ENCODE measurements around the gene HLA-DRA. TPM values are rescaled to one million over a fixed set of nuclear protein-coding genes. Genes with fewer than 3 reads are reported as not detected.

HLA-DRA gene
- total RNA-seq, result 10 to 100 TPM in 1 of 8 experiments, under 1 TPM in 2, not detected in 5; 0.25 to 23.9 (median 0.40) TPM

DNA sequence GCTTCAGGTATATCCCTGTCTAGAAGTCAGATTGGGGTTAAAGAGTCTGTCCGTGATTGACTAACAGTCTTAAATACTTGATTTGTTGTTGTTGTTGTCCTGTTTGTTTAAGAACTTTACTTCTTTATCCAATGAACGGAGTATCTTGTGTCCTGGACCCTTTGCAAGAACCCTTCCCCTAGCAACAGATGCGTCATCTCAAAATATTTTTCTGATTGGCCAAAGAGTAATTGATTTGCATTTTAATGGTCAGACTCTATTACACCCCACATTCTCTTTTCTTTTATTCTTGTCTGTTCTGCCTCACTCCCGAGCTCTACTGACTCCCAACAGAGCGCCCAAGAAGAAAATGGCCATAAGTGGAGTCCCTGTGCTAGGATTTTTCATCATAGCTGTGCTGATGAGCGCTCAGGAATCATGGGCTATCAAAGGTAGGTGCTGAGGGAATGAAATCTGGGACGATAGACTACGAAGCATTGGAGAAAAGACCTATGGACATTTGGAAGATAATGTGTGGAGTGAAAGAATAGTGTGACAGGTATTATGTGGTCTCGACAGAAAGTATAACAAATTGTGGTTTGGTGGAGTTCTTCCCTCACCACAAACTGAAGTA is at the start of gene HLA-DRA:
Gene HLA-DRA, plus strand, starts transcription at position 286 of the 613 bp plus-strand sequence. Its CDS starts 64 bp downstream, at position 350.
- 10 to 83% (median 37%) methylated on average over 2 to 8 of the region's 9 CpGs for WGBS, 10 experiments
- no peaks in the 10 kb centered on the region for H3K4me1 ChIP-seq (replicated peaks in 1 of 2)
- in situ Hi-C loops (cut with MboI; ENCODE audit: low pct_unique_long_range_greater_than_20kb in 2 of 9, low sequenced_read_pairs in 9 of 9, unreplicated experiment in 9 of 9), result loop anchor here in 4 of 9 experiments (25.0 kb wide), 3 partner anchors 248 to 348 kb away; no protein-coding TSS in a partner anchor
- no peak within 1 kb of the TSS for H3K27ac ChIP-seq
- ATAC-seq (replicated peaks in 6 of 8), result peak in 3 of 8 experiments; percentile 85 to 97 (median 96)
- no peak within 1 kb of the TSS for H3K4me3 ChIP-seq

- 66 to 100% (median 88%) methylated on average over 1 to 6 of the region's 6 CpGs for WGBS, 10 experiments
- no peak for ATAC-seq (replicated peaks in 6 of 8)
- no peaks in the 10 kb centered on the region for H3K4me1 ChIP-seq (replicated peaks in 1 of 2)
- H3K4me3 ChIP-seq, result no peak overlapping the region
- no peak overlapping the region for H3K27ac ChIP-seq
- in situ Hi-C loops (cut with MboI; ENCODE audit: low pct_unique_long_range_greater_than_20kb in 2 of 9, low sequenced_read_pairs in 9 of 9, unreplicated experiment in 9 of 9), result no loop called here
Observed at GRCh38 chr6:32391505-32391904, 48.2 kb upstream of the HLA-DRA start.

GRCh38 chr6:32393665-32394420 is 45.8 kb upstream of the HLA-DRA start:
- 12 to 80% (median 58%) methylated on average over 1 to 7 of the region's 7 CpGs; no CpG with 5 or more reads in 1 of the 10 experiments for WGBS, 10 experiments
- H3K4me3 ChIP-seq, result no peak overlapping the region
- no peaks in the 10 kb centered on the region for H3K4me1 ChIP-seq (replicated peaks in 1 of 2)
- no peak overlapping the region for H3K27ac ChIP-seq
- ATAC-seq (replicated peaks in 6 of 8), result peak in 4 of 8 experiments; percentile 53 to 90 (median 65)
- in situ Hi-C loops (cut with MboI; ENCODE audit: low pct_unique_long_range_greater_than_20kb in 2 of 9, low sequenced_read_pairs in 9 of 9, unreplicated experiment in 9 of 9), result no loop called here

- Histone ChIP-seq H3K4me3 (no peak overlapping the region), H3K27ac (no peak overlapping the region), H3K4me1 (replicated peaks in 1 of 2) (no peaks in the 10 kb centered on the region)
- WGBS, 10 experiments, result 60 to 98% (median 90%) methylated on average over 4 to 7 of the region's 10 CpGs; no CpG with 5 or more reads in 2 of the 10 experiments
- in situ Hi-C loops (cut with MboI; ENCODE audit: low pct_unique_long_range_greater_than_20kb in 2 of 9, low sequenced_read_pairs in 9 of 9, unreplicated experiment in 9 of 9), result no loop called here
- ATAC-seq (replicated peaks in 6 of 8), result no peak
Observed at GRCh38 chr6:32396028-32396427, 43.7 kb upstream of the HLA-DRA start.

DNA sequence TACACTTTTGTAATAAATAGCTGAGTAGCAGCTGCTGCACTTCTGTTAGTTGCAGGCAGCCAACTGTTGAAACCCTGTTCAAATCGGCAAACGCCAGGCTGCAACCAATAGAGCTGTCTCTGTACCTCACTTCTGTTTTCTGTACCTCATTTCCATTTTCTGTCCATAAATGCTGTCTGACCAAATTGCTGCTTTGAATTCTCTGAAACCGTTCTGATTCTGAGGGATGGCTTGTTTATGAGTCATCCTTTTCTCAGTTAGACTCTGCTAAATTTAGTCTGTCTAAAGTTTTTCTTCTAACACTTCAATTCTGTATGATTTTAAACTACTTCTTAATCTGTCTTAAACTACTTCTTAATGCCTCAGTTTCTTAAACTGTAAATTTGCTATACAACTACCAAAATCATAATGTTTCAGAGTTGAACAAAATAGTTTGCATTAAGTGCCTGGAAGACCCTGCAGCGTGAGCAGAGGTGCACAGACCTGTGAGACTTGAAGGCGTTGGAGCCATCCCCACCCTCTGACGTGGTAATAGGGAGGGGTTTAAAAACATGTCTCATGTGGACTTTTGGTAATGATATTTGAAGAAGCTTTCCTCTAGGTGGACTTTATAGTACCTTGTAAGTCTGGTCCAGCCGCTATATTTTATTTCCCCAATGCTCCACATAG is 42.3 kb upstream of the HLA-DRA start:
- WGBS, 10 experiments, result 43 to 100% (median 74%) methylated on average over 1 to 7 of the region's 7 CpGs
- in situ Hi-C loops (cut with MboI; ENCODE audit: low pct_unique_long_range_greater_than_20kb in 2 of 9, low sequenced_read_pairs in 9 of 9, unreplicated experiment in 9 of 9), result no loop called here
- ATAC-seq (replicated peaks in 6 of 8), result peak in 4 of 8 experiments; percentile 14 to 82 (median 30)

GRCh38 chr6:32401284-32401963 is 38.3 kb upstream of the HLA-DRA start:
- no peak overlapping the region for H3K27ac ChIP-seq
- ATAC-seq (replicated peaks in 6 of 8), result no peak
- WGBS, 10 experiments, result 37 to 83% (median 58%) methylated on average over 1 to 2 of the region's 4 CpGs; no CpG with 5 or more reads in 6 of the 10 experiments
- in situ Hi-C loops (cut with MboI; ENCODE audit: low pct_unique_long_range_greater_than_20kb in 2 of 9, low sequenced_read_pairs in 9 of 9, unreplicated experiment in 9 of 9), result loop anchor here in 3 of 9 experiments (25.0 kb wide), 1 partner anchor 386 kb away; no protein-coding TSS in a partner anchor
- no peaks in the 10 kb centered on the region for H3K4me1 ChIP-seq (replicated peaks in 1 of 2)
- H3K4me3 ChIP-seq, result no peak overlapping the region

More for the DNA sequence above, 42.3 kb upstream of the HLA-DRA start:
- no peak overlapping the region for H3K4me3 ChIP-seq
- no peaks in the 10 kb centered on the region for H3K4me1 ChIP-seq (replicated peaks in 1 of 2)
- H3K27ac ChIP-seq, result no peak overlapping the region

DNA sequence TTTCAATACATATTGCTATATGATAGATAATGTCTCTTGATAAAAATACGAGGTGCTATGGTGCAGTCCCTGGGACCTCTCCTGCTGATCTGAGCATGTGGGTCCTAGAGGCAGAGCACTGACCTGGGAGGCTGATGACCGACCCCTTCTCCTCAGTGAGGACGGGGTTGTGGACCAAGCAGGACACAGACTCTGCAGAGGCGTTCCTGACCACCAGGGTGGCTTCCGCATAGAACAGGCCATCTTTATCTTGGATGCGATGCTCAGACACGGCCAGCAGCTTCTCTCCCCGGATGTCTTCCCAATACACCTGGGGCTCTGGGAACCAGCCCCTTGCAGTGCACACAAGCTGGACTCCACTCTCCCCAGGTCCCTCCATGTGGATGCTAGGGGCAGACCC is 36.9 kb upstream of the HLA-DRA start:
- Histone ChIP-seq H3K27ac (no peak overlapping the region), H3K4me3 (no peak overlapping the region), H3K4me1 (replicated peaks in 1 of 2) (no peaks in the 10 kb centered on the region)
- ATAC-seq (replicated peaks in 6 of 8), result no peak
- in situ Hi-C loops (cut with MboI; ENCODE audit: low pct_unique_long_range_greater_than_20kb in 2 of 9, low sequenced_read_pairs in 9 of 9, unreplicated experiment in 9 of 9), result loop anchor here in 3 of 9 experiments (25.0 kb wide), 1 partner anchor 384 kb away; no protein-coding TSS in a partner anchor
- 0 to 100% (median 62%) methylated on average over 1 to 6 of the region's 8 CpGs; no CpG with 5 or more reads in 2 of the 10 experiments for WGBS, 10 experiments

- 0 to 63% (median 32%) methylated on average over 1 of the region's 1 CpG for WGBS, 10 experiments
- ATAC-seq (replicated peaks in 6 of 8), result no peak
- no peak overlapping the region for H3K27ac ChIP-seq
- in situ Hi-C loops (cut with MboI; ENCODE audit: low pct_unique_long_range_greater_than_20kb in 2 of 9, low sequenced_read_pairs in 9 of 9, unreplicated experiment in 9 of 9), result loop anchor here in 3 of 9 experiments (25.0 kb wide), 1 partner anchor 382 kb away; no protein-coding TSS in a partner anchor
- H3K4me3 ChIP-seq, result no peak overlapping the region
- H3K4me1 ChIP-seq (replicated peaks in 1 of 2), result no peaks in the 10 kb centered on the region
Observed at GRCh38 chr6:32405656-32406055, 34.0 kb upstream of the HLA-DRA start.

DNA sequence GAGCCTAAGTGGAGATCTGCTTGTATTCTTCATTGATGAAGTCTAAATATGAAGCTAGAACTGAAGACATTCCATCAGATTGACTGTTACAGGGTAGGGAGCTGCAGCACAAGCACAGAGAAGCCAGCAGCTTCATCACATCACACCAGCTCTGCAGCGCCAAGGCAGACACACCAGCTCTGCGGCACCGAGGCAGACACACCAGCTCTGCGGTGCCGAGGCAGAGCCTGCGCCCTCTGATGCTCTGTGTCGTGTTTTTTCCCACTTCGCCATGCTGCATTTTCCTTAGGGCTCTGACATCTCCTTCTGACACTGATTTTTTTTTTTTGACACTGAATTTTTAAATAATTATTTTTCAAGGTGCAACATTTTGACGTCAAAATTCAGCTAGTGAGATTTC is 33.5 kb upstream of the HLA-DRA start:
- in situ Hi-C loops (cut with MboI; ENCODE audit: low pct_unique_long_range_greater_than_20kb in 2 of 9, low sequenced_read_pairs in 9 of 9, unreplicated experiment in 9 of 9), result loop anchor here in 3 of 9 experiments (25.0 kb wide), 1 partner anchor 381 kb away; no protein-coding TSS in a partner anchor

GRCh38 chr6:32406857-32407256 is 32.8 kb upstream of the HLA-DRA start, which contains the start of gene BTNL2:
Gene BTNL2 (minus strand): TSS chr6:32407181. CDS start chr6:32407123, 58 bp downstream.
- in situ Hi-C loops (cut with MboI; ENCODE audit: low pct_unique_long_range_greater_than_20kb in 2 of 9, low sequenced_read_pairs in 9 of 9, unreplicated experiment in 9 of 9), result loop anchor here in 3 of 9 experiments (25.0 kb wide), 1 partner anchor 380 kb away; no protein-coding TSS in a partner anchor
- H3K4me3 ChIP-seq, result no peak within 1 kb of the TSS
- no peak for ATAC-seq (replicated peaks in 6 of 8)
- 0 to 100% (median 59%) methylated on average over 1 to 3 of the region's 4 CpGs; no CpG with 5 or more reads in 2 of the 10 experiments for WGBS, 10 experiments
- no peak within 1 kb of the TSS for H3K27ac ChIP-seq
- no peaks in the 10 kb centered on the region for H3K4me1 ChIP-seq (replicated peaks in 1 of 2)

More for the DNA sequence above, 33.5 kb upstream of the HLA-DRA start:
- Histone ChIP-seq H3K4me3 (no peak overlapping the region), H3K27ac (no peak overlapping the region), H3K4me1 (replicated peaks in 1 of 2) (no peaks in the 10 kb centered on the region)
- ATAC-seq (replicated peaks in 6 of 8), result no peak
- WGBS, 10 experiments, result 31 to 100% (median 76%) methylated on average over 1 to 9 of the region's 9 CpGs

DNA sequence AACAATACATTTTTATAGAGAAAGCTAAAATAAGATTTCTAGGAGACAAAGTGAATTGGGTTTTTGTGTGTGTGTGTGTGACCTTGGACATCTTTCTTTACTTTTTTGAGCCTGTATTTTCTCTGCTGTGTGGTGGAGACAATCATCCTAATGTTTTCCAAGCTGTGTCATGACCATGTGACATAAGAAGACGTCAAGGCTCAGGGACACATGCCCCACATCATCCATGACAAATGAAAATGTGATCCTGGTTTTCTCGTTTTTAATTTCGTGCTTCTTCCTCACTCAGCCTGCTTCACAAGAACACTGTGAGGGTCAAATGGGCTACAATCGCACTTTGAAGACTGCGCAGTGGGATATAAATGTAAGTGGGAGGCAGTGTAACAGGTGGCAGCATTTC is 28.8 kb upstream of the HLA-DRA start:
- WGBS, 10 experiments, result 14 to 88% (median 48%) methylated on average over 3 to 5 of the region's 5 CpGs; no CpG with 5 or more reads in 1 of the 10 experiments

More for the DNA sequence above, 28.8 kb upstream of the HLA-DRA start:
- no peak for ATAC-seq (replicated peaks in 6 of 8)
- H3K4me1 ChIP-seq (replicated peaks in 1 of 2), result no peaks in the 10 kb centered on the region
- no peak overlapping the region for H3K27ac ChIP-seq
- H3K4me3 ChIP-seq, result no peak overlapping the region
- in situ Hi-C loops (cut with MboI; ENCODE audit: low pct_unique_long_range_greater_than_20kb in 2 of 9, low sequenced_read_pairs in 9 of 9, unreplicated experiment in 9 of 9), result loop anchor here in 5 of 9 experiments (10.0 to 25.0 kb wide), 2 partner anchors 376 to 384 kb away; no protein-coding TSS in a partner anchor

All from motor neuron (in vitro differentiated cells).